Panc1 (cell line): Measurements from ENCODE around the gene FBXW7. TPM values are rescaled to one million over a fixed set of nuclear protein-coding genes. Genes with fewer than 3 reads are reported as not detected.
A peak's percentile ranks its signal among the peaks of the same experiment; 100 is the strongest.

Source experiments
- ATAC-seq: fragments of 200-7000 bp; cut with Tn5 transposase; 2 replicates; pipeline ENCODE4 v1.9.1; 2020; ENCODE audit warnings: mild to moderate bottlenecking, moderate library complexity
- BruUV-seq: library from RNA; stranded (reverse); fragments of 400-500 nt; replicated peaks from 2 replicates; lab custom pipeline; 2021; lab: Mats Ljungman, UMichigan
- CTCF ChIA-PET: fragments of 300-600 bp; sonication (Branson Sonifier 250); formaldehyde crosslinking; loops from one replicate; lab custom pipeline; 2022; ENCODE audit warnings: antibody characterized with exemption; lab: Charles Lee
- POLR2A ChIA-PET: fragments of 300-600 bp; sonication (Branson Sonifier 250); formaldehyde crosslinking; loops from one replicate; lab custom pipeline; 2022; ENCODE audit warnings: antibody characterized with exemption; lab: Charles Lee
- DNase-seq: peaks from one replicate; pipeline ENCODE4 v3.0.0-alpha.2; 2010; ENCODE audit warnings: low read depth, low spot score
- H3K27ac ChIP-seq: 2 replicates; pipeline ENCODE4 v1.5.1; 2011; ENCODE audit warnings: mild to moderate bottlenecking, low read length, inconsistent platforms
- H3K27me3 ChIP-seq: fragments of 200-500 bp; sonication (Bioruptor generic); 2 replicates; pipeline ENCODE4 v1.6.0; 2014; ENCODE audit warnings: low read length, inconsistent platforms; ENCODE audit not compliant: control insufficient read depth, insufficient read depth
- H3K36me3 ChIP-seq: fragments of 200-500 bp; sonication (Bioruptor generic); 2 replicates; pipeline ENCODE4 v1.5.1; 2014; ENCODE audit warnings: inconsistent platforms, mild to moderate bottlenecking, low read length, moderate library complexity; ENCODE audit not compliant: control insufficient read depth, insufficient read depth
- H3K4me1 ChIP-seq: 2 replicates; pipeline ENCODE4 v1.5.1; 2011; ENCODE audit warnings: inconsistent platforms, mild to moderate bottlenecking, low read length, moderate library complexity; ENCODE audit not compliant: control insufficient read depth, insufficient read depth
- H3K4me3 ChIP-seq, 2 experiments: 2 replicates each; pipeline ENCODE4 v1.5.1; 2011 to 2012; ENCODE audit warnings: low read depth in 2 of 2, low read length in 2 of 2, mild to moderate bottlenecking in 2 of 2, inconsistent platforms in 1 of 2, moderate library complexity in 1 of 2
- H3K9me3 ChIP-seq: fragments of 200-500 bp; sonication (Bioruptor generic); 2 replicates; pipeline ENCODE4 v1.5.1; 2014; ENCODE audit warnings: low read depth, mild to moderate bottlenecking, inconsistent platforms, low read length, moderate library complexity; ENCODE audit not compliant: control insufficient read depth, insufficient read depth
- POLR2AphosphoS5 ChIP-seq: IDR thresholded peaks from 2 replicates; pipeline ENCODE4 v1.6.1; 2012; ENCODE audit warnings: mild to moderate bottlenecking, low read depth, low read length, moderate library complexity
- REST ChIP-seq, 2 experiments: IDR thresholded peaks; 2 replicates each; pipeline ENCODE4 v1.6.1; 2011 to 2012; ENCODE audit warnings: low read depth in 2 of 2, control low read depth in 1 of 2, low read length in 1 of 2, mild to moderate bottlenecking in 1 of 2, moderate library complexity in 1 of 2; ENCODE audit not compliant: insufficient read depth in 1 of 2
- SIN3A ChIP-seq: IDR thresholded peaks from 2 replicates; pipeline ENCODE4 v1.6.1; 2012; ENCODE audit warnings: low read depth, mild to moderate bottlenecking, low read length, moderate library complexity, borderline replicate concordance; ENCODE audit not compliant: insufficient read depth
- TCF7L2 ChIP-seq: IDR thresholded peaks from 2 replicates; pipeline ENCODE4 v1.6.1; 2011; ENCODE audit warnings: mild to moderate bottlenecking, low read depth, low read length, inconsistent platforms
- in situ Hi-C: cut with HindIII; loops from 2 replicates; pipeline ENCODE4 v1.10.0; 2016; ENCODE audit warnings: low sequenced_read_pairs, low pct_unique_long_range_greater_than_20kb
- intact Hi-C: fragments of 100-400 bp; cut with micrococcal nuclease; formaldehyde crosslinking; loops from one replicate; pipeline ENCODE4 v1.10.0; 2022; ENCODE audit not compliant: unreplicated experiment
- total RNA-seq: library from RNA; stranded (reverse); gene quantifications from one replicate; pipeline ENCODE4 v1.2.1, GENCODE V29; 2021; ENCODE audit not compliant: unreplicated experiment
- TF ChIP-seq, protein P1 (sequence below): fragments of 450-650 bp; IDR thresholded peaks from 2 replicates; pipeline ENCODE4 v1.5.1; 2017; ENCODE audit warnings: mild to moderate bottlenecking

Gene FBXW7
- total RNA-seq, 1 experiment from 2014 or later: 16.2 TPM

- in situ Hi-C loops (no loop called here), intact Hi-C loops (no loop called here)
- peak overlapping the region; percentile 68; the same call in 1 of the 2 replicates for H3K27ac ChIP-seq
- POLR2A ChIA-PET: no interaction called here
- DNase-seq (no peak), ATAC-seq (peak; percentile 43)
- TF ChIP-seq TCF7L2 (no peak), SIN3A (no peak), POLR2AphosphoS5 (no peak), REST (IDR thresholded peaks at IDR 0.05; ENCODE audit: insufficient read depth in 1 of 2, low read depth in 2 of 2, low read length in 1 of 2) (no peak)
- TF ChIP-seq, protein P1, sequence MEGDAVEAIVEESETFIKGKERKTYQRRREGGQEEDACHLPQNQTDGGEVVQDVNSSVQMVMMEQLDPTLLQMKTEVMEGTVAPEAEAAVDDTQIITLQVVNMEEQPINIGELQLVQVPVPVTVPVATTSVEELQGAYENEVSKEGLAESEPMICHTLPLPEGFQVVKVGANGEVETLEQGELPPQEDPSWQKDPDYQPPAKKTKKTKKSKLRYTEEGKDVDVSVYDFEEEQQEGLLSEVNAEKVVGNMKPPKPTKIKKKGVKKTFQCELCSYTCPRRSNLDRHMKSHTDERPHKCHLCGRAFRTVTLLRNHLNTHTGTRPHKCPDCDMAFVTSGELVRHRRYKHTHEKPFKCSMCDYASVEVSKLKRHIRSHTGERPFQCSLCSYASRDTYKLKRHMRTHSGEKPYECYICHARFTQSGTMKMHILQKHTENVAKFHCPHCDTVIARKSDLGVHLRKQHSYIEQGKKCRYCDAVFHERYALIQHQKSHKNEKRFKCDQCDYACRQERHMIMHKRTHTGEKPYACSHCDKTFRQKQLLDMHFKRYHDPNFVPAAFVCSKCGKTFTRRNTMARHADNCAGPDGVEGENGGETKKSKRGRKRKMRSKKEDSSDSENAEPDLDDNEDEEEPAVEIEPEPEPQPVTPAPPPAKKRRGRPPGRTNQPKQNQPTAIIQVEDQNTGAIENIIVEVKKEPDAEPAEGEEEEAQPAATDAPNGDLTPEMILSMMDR: no peak
- peaks cover 6% of the 10 kb centered on the region; the same call in 1 of the 2 replicates for H3K36me3 ChIP-seq
- CTCF ChIA-PET: no interaction called here
- H3K4me1 ChIP-seq: peaks cover 9% of the 10 kb centered on the region
- no peaks in the 10 kb centered on the region for H3K9me3 ChIP-seq
- H3K4me3 ChIP-seq: peak overlapping the region; percentile 85 to 93
- no peaks in the 10 kb centered on the region for H3K27me3 ChIP-seq
- no TSS peak for BruUV-seq
These were observed 461 bp downstream of the FBXW7 start for GRCh38 chr4:152535360-152535902.

DNA sequence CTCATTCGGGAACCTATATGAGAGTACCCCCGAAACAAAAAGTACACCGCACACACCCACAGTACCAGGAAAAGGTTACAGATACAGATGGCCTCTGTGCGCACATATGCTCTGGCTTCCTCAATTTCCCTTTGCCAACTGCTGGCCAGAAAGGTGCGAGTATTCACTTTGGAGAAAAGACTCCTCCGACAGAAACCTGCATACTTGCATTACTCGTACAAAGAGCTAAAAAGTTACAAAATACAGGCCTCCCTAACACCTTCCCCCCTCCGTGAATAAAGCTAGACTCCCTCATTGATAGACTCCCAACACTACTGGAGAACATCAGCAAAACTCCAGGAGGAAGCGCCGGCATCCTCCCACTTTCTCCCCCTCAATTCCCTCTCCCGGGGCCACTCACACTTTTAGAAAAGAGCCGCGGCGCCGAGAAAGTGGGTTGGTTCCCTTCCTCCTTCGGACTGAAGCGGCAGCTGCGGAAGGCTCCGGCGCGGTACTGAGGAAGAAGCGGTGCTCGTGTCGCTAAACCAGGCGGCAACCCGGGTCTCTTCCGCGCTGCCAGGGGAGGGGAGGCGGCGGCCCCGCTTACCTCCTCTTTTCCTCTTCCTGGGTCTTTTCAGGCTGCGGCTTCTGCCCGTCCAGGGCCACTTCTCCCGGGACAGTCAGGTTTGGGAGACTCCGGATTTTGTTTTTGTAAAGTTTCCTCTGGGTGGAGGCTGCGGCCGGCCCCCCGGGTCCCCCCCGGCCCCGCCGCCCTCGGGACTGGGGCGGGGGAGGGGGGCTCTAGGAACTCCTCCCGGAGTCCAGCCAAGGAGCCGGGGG lies 1.1 kb downstream of the FBXW7 start:
- peaks cover 6% of the 10 kb centered on the region; the same call in 1 of the 2 replicates for H3K36me3 ChIP-seq
- ATAC-seq (no peak), DNase-seq (no peak)
- H3K27me3 ChIP-seq: no peaks in the 10 kb centered on the region
- H3K9me3 ChIP-seq: no peaks in the 10 kb centered on the region
- in situ Hi-C loops: no loop called here
- TF ChIP-seq REST (IDR thresholded peaks at IDR 0.05; ENCODE audit: insufficient read depth in 1 of 2, low read depth in 2 of 2, low read length in 1 of 2): no peak
- TF ChIP-seq SIN3A: 0 out of 2 replicates have a peak, but pooled peaks have one; percentile 25
- CTCF ChIA-PET: no interaction called here
- intact Hi-C loops: no loop called here
- H3K27ac ChIP-seq: peak overlapping the region; percentile 68
- peaks cover 9% of the 10 kb centered on the region for H3K4me1 ChIP-seq
- peak overlapping the region; percentile 85 to 93 for H3K4me3 ChIP-seq
- POLR2A ChIA-PET: no interaction called here
- TSS peak; percentile 79 for BruUV-seq
